Activated CD4-positive, CD25-positive, alpha-beta regulatory T cell (primary cell): Measurements from ENCODE around the gene VPS54.
A peak's percentile ranks its signal among the peaks of the same experiment; 100 is the strongest.
"Not testable (repeated sequence)": the region's sequence is repeated elsewhere in the genome, so short reads cannot be mapped to it uniquely, and the experiment has no call there.

Source experiments
- DNase-seq, 4 experiments: peaks; one replicate each; lab custom pipeline; 2025; lab: John Stamatoyannopoulos, UW

The VPS54 gene

DNA sequence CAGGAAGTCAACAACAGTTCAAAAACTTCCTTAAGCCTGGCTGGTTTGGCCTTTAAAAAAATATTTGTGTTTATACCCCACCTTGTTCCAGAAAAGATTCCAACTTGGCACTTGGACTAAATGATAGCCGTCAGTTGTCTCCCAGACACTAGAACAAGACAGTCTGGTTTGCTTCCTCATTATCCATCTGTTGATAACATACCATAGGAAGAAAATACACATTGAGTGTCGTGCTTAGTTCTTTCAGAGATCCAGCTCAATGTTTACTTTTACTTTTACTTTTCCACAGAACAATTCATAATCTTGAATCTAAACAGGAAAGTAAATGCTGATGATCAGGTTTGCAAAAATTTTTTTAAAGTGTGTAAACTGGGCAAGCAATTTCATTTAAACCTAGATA, 2.4 kb upstream of the VPS54 start:
- DNase-seq = no peak

DNA sequence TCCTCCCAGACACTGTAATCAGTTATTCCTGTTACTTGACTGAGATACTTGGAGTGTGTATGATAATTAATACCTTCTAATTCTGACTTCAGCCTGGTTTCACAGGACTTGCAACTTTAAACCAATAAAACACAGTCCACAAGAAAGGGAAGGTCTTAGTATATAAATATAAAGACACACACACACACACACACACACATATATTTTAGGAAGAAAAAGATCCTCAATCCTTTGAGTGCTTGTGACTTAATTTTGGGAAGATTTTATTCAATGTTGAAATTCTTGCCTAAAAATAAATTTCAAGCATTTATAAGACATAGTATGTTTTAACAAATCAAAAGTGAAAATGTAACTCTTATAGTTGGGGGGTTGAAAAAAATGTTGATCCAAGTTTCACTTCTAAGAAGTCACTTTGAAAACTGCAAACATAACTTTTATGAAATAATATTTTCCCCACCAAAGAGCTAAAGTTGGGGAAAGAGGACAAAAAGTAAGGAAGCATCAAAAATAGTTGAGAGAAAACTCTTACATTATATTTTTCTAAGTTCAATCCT, 824 bp upstream of the VPS54 start:
- no peak for DNase-seq

DNA sequence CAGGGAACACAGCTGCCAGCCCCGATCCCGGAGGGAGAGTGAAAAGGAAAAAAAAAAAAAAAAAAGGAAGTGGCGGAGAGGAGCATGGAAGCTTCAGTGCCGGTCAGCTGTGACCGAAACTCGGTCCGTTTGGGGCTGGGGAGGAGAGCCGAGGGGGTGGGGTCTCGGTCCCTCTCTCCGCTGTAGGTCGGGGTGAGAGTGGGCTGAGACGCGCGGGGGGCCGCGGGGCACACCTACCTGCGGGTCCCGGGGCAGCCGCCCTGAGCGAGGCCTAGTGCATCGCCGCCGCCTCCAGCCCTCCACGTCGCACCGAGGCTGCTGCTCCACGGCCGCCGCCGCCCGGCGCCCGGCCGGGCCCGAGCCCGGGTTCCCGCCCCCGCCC, 536 bp downstream of the VPS54 start:
- DNase-seq = peak in 2 of 4 experiments; percentile 15 to 46

DNA sequence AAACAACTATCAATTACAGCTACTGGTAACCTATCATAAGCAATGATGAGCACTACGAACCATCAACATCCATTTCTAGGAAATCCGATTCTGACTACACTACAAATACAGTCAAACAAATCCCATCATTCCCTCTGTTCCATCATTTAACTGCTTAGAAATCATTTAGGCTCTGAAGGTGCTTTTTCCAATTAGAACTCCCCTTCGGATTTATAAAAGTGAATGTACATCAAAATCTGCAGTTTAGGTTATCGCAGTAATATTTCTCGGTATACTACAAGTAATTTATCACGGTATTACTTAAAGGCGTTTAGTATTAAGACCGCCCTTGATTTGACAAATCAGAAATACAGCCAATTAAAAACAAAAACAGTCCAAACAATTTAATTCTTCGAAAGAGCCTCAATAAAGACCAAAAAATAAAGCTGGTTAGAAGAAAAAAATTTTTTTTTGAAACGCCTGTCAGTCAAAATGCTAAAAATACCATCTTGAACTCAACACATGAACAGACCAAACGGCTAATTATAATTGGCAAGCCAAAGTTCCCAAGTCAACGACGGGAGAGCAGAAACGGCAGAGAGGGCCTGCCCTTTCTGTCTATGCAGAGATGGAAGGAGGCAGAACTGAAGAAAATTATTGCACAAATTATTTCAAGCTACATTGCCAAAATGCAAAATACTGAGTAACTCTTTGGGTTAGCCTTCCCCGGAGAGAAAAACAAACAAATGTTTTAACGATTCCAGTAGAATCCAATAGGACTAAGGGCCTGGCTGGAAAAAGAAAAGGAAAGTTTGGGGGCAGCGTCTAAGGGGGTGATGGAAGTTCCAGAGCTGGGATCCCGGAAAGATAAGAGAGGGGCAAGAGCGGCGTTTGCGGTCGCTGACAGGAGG, 1.2 kb downstream of the VPS54 start:
- no peak for DNase-seq

DNA sequence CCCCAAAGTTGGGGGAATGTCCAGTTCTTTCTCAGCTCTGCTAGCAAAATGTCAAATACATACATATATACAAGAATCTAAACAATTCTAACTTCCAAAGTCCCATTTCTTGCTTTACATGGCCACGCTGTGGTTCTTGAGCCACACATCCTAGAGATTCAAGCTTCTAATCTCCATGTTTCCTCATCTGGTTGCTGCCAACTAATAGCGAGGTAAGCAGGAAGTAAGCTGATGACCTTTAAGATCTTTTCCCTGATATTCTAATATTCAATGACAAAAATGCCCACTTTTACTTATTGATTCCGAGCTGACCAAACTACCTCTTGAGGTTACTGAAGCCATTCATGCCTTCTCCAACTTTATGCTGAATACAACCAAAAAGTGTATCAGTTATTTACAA, 3.3 kb downstream of the VPS54 start:
- DNase-seq = no peak

DNA sequence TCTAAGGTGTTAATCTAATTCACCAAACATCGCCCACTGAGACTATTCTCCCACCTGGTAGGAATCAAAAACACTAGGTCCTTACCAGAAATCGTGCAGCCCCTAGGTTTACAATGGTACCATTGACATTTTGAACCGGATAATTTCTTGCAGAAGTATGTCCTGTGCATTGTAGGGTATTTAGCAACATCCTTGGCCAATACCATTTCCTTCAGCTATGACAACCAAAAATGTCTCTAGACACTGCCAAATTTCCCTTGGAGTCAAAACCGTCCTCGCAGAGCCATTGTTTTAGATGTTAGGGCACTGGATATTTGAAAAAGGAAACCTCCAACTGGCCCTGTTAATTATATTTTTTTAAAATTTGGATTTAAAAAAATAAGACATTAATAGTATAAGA, 3.8 kb downstream of the VPS54 start:
- no peak for DNase-seq

DNA sequence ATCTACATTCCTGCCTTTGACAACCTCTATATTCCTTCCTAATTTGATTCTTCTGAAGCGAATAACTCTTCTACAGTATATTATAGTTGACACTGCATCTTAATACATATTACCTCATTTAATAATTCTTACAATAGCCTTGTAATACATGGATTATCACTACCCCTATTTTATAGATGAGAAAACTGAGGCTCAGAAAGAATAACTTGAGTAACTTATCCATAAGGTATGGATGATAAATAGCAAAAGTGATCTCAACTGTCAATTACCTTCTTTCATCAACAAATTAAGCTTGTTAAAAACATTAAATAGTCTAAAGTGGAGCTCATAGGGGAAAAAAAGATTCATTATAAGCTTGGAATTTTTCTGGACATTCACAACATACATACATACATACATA, 4.6 kb downstream of the VPS54 start:
- no peak for DNase-seq

DNA sequence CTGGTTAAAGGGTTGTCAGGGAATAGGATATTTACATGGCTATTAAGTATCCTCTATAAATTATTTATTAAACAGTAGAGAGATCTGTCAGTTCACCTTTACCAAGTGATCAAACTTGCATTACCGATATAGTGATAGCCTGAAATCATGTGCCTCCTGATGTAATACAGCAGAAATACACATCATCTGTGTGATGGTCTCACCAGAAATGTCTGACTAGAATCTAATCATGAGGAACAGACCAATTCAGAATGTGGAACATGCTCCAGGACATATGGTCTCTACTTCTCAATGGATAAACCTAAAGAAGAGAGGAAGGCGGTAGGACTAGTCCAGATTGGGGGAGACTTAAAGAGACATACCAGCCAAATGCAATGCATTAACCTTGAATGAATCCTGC, 6.2 kb downstream of the VPS54 start:
- DNase-seq = no peak

DNA sequence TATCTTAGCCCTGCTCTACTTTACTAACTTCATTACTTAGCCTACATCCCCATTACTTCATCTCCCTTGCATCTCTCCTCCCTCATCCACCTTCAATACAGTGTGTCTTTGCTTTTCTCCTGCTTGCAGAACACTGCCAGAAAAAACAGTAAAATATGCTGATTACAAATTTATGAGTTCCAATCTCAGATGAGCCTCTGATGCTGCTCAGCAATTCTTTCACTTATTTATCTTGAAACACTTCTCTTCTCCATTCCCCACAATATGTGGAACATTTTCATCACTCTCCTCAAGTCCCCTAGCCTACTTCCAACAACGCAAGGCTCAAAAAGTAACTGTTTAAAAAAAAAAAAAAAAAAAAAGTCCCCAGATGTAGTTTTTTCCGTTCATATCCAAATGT, 7.1 kb downstream of the VPS54 start:
- no peak for DNase-seq

DNA sequence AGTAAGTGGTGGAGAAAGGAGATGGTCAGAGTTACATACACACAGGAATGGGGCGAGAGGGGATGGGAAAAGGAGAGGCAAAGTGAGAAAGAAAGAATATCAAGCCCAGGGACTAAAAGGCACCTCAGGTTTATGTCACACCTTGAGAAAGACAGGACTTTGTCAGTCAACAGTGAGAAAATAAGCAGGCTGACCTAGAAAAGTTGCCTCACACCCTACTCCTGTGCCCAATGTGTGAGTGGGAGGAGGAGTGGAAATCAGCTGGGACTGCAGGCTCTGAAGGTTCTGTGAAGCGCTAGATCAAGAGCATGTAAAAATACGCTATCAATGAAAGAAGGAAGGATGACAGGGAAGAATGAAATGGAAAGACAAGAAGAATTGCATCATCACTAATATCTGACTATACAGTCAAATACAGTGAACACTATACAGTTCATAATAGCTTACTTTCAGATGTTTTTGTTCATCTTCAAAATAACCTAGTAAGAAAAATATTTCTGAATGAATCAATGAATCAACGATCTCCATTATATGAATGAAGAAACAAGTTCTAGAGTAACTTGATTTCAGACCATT, 10.7 kb downstream of the VPS54 start:
- DNase-seq = no peak

DNA sequence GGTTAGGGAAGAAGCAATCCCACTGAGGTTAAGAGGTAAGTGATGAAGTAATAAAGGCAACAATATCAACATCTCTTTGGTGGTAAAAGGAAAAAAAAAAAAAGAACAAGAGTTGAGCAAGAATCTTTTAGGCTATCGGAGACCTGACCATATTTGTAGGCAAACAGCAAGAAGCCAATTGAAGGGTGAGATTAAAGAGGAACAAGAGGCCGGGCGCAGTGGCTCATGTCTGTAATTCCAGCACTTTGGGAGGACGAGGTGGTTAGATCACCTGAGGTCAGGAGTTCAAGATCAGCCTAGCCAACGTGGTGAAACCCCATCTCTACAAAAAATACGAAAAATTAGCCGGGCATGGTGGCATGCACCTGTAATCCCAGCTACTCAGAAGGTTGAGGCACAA, 11.3 kb downstream of the VPS54 start:
- DNase-seq = no peak

DNA sequence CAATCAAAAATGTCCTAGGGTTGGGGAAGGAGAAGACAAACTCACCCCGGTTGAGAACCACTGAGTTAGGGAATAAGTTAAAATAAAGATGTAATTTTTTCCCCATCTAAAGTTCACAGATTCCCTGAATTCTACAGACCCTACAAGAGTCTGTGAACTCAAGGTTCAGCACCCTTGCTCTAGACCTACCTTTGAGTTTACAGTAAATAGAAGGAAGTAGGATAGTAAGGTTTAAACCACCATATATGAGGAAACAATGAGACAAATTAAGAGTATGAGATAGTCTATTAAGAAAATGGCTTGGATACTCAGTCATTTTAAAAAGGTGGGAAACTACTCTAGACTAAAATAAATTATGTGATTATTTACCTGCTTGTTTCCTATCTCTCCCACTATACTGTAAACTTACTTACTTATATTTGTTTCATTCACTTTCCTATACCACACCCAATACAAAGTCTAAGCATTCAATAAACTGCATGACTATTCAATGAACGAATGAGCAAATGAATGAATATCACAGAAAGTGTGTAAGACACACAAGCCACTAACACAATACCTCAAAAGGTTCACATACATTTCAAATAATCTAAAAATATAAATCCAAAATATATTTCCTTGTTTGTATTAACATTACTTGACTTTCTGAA, 13.4 kb downstream of the VPS54 start:
- DNase-seq = no peak

DNA sequence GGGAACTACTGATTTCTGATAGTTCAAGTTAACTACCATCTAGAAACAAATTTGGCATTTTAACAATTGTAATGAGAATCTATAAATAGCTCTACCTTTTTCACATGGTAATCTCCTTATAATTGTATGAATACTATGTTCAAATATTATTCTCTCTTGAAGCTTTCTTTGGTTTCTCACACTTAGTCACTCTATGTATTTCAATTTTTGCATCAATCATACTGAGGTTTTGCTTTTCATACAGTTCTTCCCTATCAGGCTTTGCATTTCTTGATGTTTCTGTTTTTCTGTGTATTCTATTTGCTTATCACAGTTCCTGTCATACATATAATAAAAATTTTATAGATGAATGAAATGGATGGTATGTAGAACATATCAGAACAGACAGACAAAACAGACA, 16.0 kb downstream of the VPS54 start:
- DNase-seq = no peak

DNA sequence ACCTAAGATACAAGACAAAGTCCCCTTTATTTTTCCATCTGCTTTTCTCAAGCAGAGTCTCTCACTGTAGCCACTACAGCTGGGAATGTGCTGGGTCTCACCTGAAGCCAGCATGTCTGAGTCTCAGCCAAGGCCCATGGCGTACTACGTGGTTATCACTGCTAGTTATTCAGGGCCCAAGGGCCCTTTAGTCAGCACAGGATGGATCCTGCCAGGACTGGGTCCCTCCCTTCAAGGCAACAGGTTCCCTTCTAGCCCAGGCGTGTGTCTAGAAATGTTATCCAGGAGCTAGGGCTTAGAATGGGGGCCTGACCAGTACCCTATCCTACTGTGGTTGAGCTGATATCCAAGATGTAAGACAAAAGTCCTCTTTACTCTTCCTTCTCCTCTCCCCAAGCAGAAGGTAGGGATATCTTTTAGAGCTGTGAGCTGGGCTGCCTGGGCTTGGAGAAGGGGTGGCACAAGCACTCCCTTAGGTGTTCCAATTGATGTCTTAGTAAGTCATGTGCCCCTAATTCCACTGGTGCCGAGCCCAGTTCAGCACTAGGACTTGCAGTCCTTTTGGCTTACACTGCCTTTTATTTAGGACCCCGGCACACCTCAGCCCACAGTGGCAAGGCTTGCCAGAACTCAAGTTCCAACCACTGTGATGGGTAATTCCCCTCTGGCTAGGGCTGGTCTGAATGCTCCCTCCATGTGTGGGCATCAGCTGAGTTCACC, 17.7 kb downstream of the VPS54 start:
- DNase-seq = no peak

DNA sequence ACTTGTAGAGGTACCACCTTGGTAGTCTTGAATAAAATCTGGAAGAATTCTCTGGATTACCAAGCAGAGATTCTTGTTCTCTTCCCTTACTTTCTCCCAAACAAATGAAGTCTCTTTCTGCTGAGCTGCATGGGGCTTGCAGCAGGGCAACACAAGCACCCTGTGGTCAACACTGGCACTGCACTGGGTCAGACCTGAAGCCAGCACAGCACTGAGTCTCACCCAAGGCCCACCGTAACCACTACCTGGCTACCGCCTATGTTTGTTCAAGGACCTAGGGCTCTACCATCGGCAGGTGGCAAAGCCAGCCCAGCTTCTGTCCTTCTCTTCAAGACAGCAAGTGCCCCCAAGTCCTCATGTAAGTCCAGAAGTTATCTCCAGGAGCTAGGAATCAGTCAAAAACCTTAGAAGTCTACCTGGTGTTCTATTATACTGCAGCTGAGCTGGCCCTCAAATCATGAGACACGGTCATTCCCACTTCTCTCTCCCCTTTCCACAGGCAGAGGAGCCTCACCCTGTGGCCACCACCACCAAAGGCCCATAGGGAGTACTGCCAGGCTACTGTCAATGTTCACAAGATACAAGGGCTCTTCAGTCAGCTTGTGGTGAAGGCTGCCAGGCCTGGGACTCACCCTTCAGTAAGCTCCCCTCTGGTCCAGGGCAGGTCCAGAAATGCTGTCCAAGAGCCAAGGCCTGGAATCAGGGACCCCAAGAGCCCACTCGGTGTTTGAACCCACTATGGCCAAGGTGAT, 18.4 kb downstream of the VPS54 start:
- no peak for DNase-seq

DNA sequence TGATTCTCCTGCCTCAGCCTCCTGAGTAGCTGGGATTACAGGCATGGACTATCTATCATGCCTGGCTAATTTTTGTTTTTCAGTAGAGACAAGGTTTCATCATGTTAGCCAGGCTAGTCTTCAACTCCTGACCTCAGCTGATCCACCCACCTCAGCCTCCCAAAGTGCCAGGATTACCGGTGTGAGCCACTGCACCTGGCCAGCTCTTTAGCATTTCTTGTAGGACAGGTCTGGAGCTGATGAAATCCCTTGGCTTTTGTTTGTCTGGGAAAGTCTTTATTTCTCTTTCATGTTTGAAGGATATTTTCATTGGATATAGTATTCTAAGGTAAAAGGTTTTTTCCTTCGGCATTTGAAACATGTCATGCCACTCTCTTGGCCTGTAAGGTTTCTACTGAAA, 20.2 kb downstream of the VPS54 start:
- no peak for DNase-seq

DNA sequence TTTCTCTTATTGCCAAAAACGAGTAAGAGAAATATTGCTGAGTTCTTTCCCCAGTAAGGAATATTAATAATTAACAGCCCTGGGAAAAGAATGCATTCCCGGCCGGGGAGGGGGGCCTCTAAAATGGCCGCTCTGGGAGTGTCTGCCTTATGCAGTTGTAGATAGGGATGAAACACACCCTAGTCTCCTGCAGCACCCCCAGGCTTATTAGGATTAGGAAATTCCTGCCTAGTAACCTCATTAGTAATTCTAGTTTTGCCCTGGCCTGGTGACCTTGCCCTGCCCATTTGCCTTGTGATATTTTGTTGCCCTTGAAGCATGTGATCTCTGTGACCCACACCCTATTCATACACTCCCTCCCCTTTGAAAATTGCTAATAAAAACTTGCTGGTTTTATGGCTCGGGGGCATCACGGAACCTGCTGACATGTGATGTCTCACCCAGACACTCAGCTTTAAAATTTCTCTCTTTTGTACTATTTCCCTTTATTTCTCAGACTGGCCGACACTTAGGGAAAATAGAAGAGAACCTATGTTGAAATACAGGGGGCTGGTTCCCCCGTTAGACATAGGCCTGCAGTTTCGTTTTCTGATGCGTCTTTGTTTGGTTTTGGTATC, 22.5 kb downstream of the VPS54 start:
- not testable (repeated sequence) for DNase-seq

DNA sequence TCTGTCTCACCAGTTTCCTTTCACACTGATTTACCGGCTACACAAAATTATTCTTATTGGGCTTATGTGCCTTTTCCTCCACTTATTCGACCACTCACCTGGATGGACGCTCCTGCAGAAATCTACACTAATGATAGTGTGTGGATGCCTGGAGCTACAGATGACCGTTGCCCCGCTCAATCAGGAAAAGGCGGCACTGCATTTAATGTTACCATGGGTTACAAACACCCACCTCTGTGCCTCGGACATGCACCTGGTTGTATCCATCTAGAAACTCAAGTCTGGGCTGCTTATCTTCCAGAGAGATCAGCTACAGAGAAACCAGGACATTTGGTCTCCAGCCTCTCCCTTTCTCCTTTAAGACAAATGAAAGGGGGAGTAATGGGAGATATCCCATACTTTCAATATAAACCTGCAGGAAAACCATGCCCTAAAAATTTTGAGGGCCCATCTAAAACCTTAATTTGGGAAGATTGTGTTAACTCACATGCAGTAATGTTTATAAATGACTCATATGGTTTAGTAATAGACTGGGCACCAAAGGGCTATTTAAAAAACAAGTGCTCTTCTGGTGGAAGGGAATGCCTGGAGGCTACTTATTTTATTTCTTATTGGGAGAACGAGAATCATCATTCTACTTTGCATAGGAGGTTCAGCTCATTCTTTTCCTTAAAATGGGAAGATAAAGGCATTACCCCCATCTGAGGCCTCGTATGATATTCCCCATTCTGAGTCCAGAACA, 24.7 kb downstream of the VPS54 start:
- not testable (repeated sequence) for DNase-seq

DNA sequence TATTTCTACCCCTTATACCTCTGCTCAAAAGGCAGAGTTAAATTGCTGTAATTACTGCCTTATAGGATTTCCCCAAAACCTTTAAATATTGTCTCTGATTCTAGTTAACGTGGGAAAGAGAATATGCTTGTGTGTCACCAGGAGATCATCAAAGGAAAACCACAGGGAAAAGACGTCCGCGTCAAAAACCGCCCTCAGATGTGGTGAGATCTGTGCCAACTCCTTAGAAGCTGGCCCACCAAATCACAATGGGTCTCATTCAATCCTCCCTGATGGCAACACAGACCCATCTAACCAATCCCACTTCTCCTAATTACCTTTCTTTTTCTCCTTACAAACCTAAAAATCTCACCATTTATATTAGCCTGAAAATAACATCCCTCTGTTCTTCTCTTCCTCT, 25.4 kb downstream of the VPS54 start:
- DNase-seq = no peak

DNA sequence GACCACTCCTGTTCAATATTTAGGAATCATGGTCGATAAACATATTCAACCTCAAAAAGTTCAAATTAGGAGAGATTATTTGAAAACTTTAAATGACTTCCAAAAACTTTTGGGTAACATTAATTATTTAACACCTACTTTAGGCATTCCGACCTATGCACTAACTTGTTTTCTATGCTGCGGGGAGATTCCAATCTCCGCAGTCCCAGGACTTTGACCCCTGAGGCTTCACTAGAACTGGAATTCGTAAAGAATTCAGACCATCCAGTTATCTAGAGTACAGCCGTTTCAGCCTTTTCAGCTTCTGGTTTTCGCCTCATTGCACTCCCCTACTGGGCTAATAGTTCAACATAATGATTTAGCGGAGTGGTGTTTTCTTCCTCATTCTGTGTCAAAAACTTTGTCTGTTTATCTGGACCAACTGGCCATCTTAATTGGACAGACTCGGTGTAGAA, 26.1 kb downstream of the VPS54 start:
- not testable (repeated sequence) for DNase-seq
